Suprapubic skin (tissue), 3 donors: ENCODE measurements around the gene TRMT61A.

ENCODE experiments used
- EP300 ChIP-seq: sonication (generic); formaldehyde crosslinking; IDR thresholded peaks from one replicate; pipeline ENCODE4 v1.6.1; 2017; ENCODE audit warnings: antibody characterized with exemption
- POLR2A ChIP-seq, 2 donors: fragments of 450-650 bp; IDR thresholded peaks; one replicate each; pipeline ENCODE4 v1.6.1; 2017; ENCODE audit warnings: antibody characterized with exemption in 2 of 2, mild to moderate bottlenecking in 2 of 2, moderate library complexity in 2 of 2
- TF ChIP-seq, protein P1 (sequence below), 2 donors: fragments of 200-600 bp in 1 of 2; fragments of 450-650 bp in 1 of 2; sonication (generic) in 1 of 2; IDR thresholded peaks; one replicate each; pipeline ENCODE4 v1.5.1; 2016 to 2019; ENCODE audit warnings: antibody characterized with exemption in 2 of 2, mild to moderate bottlenecking in 1 of 2, moderate library complexity in 1 of 2

DNA sequence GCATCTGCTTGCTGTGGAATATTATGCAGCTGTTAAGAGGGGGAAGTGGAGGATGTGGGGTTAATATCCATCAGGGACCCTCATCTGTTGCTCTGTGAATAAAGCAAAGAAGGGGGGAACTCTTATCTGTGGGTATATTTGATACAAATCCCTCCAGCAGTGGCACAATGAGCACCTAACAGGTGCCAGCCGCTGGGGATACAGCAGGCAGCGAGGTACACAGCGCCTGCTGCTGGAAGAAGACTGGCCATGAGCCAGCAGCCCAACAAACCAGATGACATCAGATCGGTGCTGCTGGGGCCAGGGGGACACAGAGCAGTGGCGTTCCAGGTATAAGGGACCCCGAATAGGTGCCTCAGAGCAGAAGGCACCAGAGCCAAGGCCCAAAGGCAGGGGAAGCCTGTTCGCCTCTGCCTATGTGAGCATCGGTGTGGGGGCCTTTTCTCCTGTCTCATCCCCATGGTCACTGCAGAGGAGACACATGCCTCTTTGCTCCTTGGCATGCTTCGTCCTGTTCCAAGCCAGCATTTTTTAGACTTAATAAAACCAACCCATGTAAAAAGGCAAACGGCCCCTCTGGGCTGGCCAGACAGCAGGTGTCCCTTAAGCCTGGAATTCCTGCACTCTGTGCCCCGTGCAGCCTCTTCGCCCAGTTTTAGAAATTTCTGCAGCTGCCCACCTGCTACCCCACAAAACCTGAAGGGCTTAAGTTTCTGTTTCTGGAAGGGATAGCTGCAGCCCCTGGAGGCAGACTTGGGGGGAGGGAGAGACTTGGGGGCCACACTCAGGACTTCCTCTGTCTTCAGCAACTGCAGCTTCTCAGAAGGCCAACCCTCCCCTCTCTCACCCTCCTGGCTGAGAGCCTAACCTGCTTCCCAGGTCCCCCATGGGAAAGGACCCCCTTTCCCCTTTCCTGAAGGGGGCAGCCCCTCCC, 4.7 kb upstream of the TRMT61A start:
- no peak for TF ChIP-seq POLR2A (IDR thresholded peaks at IDR 0.05)
- TF ChIP-seq, protein P1, sequence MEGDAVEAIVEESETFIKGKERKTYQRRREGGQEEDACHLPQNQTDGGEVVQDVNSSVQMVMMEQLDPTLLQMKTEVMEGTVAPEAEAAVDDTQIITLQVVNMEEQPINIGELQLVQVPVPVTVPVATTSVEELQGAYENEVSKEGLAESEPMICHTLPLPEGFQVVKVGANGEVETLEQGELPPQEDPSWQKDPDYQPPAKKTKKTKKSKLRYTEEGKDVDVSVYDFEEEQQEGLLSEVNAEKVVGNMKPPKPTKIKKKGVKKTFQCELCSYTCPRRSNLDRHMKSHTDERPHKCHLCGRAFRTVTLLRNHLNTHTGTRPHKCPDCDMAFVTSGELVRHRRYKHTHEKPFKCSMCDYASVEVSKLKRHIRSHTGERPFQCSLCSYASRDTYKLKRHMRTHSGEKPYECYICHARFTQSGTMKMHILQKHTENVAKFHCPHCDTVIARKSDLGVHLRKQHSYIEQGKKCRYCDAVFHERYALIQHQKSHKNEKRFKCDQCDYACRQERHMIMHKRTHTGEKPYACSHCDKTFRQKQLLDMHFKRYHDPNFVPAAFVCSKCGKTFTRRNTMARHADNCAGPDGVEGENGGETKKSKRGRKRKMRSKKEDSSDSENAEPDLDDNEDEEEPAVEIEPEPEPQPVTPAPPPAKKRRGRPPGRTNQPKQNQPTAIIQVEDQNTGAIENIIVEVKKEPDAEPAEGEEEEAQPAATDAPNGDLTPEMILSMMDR (IDR thresholded peaks at IDR 0.05): no peak
- no peak for TF ChIP-seq EP300
